CD14-positive monocyte (primary cell): ENCODE measurements around the gene VSIG8. TPM values are rescaled to one million over a fixed set of nuclear protein-coding genes. Genes with fewer than 3 reads are reported as not detected.

Source experiments
- DNase-seq, 3 donors: peaks; one replicate each; pipeline ENCODE4 v3.0.0-alpha.2; 2011 to 2022
- H2AFZ ChIP-seq: 2 replicates; pipeline ENCODE4 v1.6.0; 2012; ENCODE audit warnings: mild to moderate bottlenecking, low read depth, low read length, inconsistent platforms; ENCODE audit not compliant: insufficient read depth, poor library complexity, severe bottlenecking
- H3K27ac ChIP-seq, 2 donors: 1 replicate in 1 of 2; 2 replicates in 1 of 2; pipeline ENCODE4 v1.5.1; 2012 to 2013; ENCODE audit warnings: low read length in 2 of 2, control low read depth in 1 of 2, inconsistent platforms in 1 of 2, low read depth in 1 of 2, mild to moderate bottlenecking in 1 of 2
- H3K27me3 ChIP-seq, 2 donors: one replicate each; pipeline versions ENCODE4 v1.6.0 to v1.6.1; 2011 to 2013; ENCODE audit warnings: low read length in 2 of 2; ENCODE audit not compliant: control insufficient read depth in 2 of 2, insufficient read depth in 2 of 2
- H3K36me3 ChIP-seq, 2 donors: replicated peaks in 1 of 2; 1 replicate in 1 of 2; 2 replicates in 1 of 2; pipeline versions ENCODE4 v1.5.1 to v1.6.1; 2012 to 2013; ENCODE audit warnings: low read length in 2 of 2, control low read depth in 1 of 2, inconsistent platforms in 1 of 2, mild to moderate bottlenecking in 1 of 2; ENCODE audit not compliant: insufficient read depth in 2 of 2, control insufficient read depth in 1 of 2
- H3K4me1 ChIP-seq, 2 donors: 1 replicate in 1 of 2; 2 replicates in 1 of 2; pipeline versions ENCODE4 v1.5.1 to v1.6.1; 2012 to 2013; ENCODE audit warnings: low read length in 2 of 2, control low read depth in 1 of 2, inconsistent platforms in 1 of 2, mild to moderate bottlenecking in 1 of 2, moderate library complexity in 1 of 2; ENCODE audit not compliant: insufficient read depth in 2 of 2, control insufficient read depth in 1 of 2
- H3K4me2 ChIP-seq: replicated peaks from 2 replicates; pipeline ENCODE3; 2012; ENCODE audit warnings: low read length, moderate library complexity, mild to moderate bottlenecking; ENCODE audit not compliant: poor library complexity, severe bottlenecking; ENCODE audit errors: extremely low read depth
- H3K4me3 ChIP-seq, 3 experiments: fragments of 200-600 bp in 1 of 3; sonication (generic) in 1 of 3; replicated peaks in 1 of 3; 1 replicate in 2 of 3; 2 replicates in 1 of 3; pipeline ENCODE4 v1.5.1; 2011 to 2013; ENCODE audit warnings: low read length in 3 of 3, mild to moderate bottlenecking in 3 of 3, control low read depth in 2 of 3, low read depth in 2 of 3, inconsistent platforms in 1 of 3, moderate library complexity in 1 of 3
- H3K79me2 ChIP-seq: 2 replicates; pipeline ENCODE4 v1.6.0; 2012; ENCODE audit warnings: mild to moderate bottlenecking, control low read depth, inconsistent platforms, low read length, moderate library complexity; ENCODE audit not compliant: insufficient read depth
- H3K9ac ChIP-seq: 2 replicates; pipeline ENCODE4 v1.6.0; 2017; ENCODE audit warnings: low read length, mild to moderate bottlenecking; ENCODE audit not compliant: insufficient read depth, poor library complexity, severe bottlenecking
- H3K9me3 ChIP-seq, 2 donors: replicated peaks in 1 of 2; 1 replicate in 1 of 2; 2 replicates in 1 of 2; pipeline versions ENCODE4 v1.5.1 to v1.6.1; 2012 to 2013; ENCODE audit warnings: low read length in 2 of 2, control low read depth in 1 of 2; ENCODE audit not compliant: control insufficient read depth in 1 of 2, insufficient read depth in 1 of 2
- H4K20me1 ChIP-seq: 2 replicates; pipeline ENCODE4 v1.6.0; 2012; ENCODE audit warnings: mild to moderate bottlenecking, low read length, control low read depth, moderate library complexity; ENCODE audit not compliant: insufficient read depth
- H3K27ac Mint-ChIP-seq, 7 donors: one replicate each; pipeline ENCODE4 v1.8.0; 2020; ENCODE audit warnings: mild to moderate bottlenecking in 7 of 7, mixed read lengths in 7 of 7, moderate library complexity in 6 of 7, inconsistent platforms in 2 of 7
- H3K27me3 Mint-ChIP-seq, 3 donors: one replicate each; pipeline ENCODE4 v1.8.0; 2021 to 2022; ENCODE audit warnings: low read depth in 3 of 3, mild to moderate bottlenecking in 3 of 3, mixed read lengths in 3 of 3, moderate library complexity in 3 of 3, inconsistent platforms in 1 of 3
- H3K36me3 Mint-ChIP-seq, 2 donors: one replicate each; pipeline ENCODE4 v1.8.0; 2020; ENCODE audit warnings: mixed read lengths in 2 of 2, inconsistent platforms in 1 of 2, mild to moderate bottlenecking in 1 of 2
- H3K4me1 Mint-ChIP-seq: one replicate; pipeline ENCODE4 v1.8.0; 2020; ENCODE audit warnings: mild to moderate bottlenecking, mixed read lengths
- H3K4me3 Mint-ChIP-seq, 2 donors: one replicate each; pipeline ENCODE4 v1.8.0; 2020; ENCODE audit warnings: mild to moderate bottlenecking in 2 of 2, mixed read lengths in 2 of 2, moderate library complexity in 1 of 2
- H3K9me3 Mint-ChIP-seq, 7 donors: one replicate each; pipeline ENCODE4 v1.8.0; 2020 to 2022; ENCODE audit warnings: mixed read lengths in 7 of 7, mild to moderate bottlenecking in 6 of 7, moderate library complexity in 6 of 7, inconsistent platforms in 2 of 7
- WGBS: methylation state at CpG from one replicate; pipeline ENCODE4 v1.1.5; 2013; ENCODE audit warnings: missing lambda C conversion rate; ENCODE audit not compliant: insufficient coverage; 5-methylcytosine and 5-hydroxymethylcytosine counted together
- intact Hi-C, 2 donors: fragments of 100-400 bp; cut with micrococcal nuclease; formaldehyde crosslinking; loops; one replicate each; pipeline versions ENCODE4 v1.15.0 to v1.15.1; 2023
- polyA plus RNA-seq, 3 donors: library from polyadenylated mRNA; depleted of rRNA in 1 of 3; unstranded in 2 of 3; stranded (reverse) in 1 of 3; fragments of 300-500 nt in 2 of 3; fragments of >200 nt in 1 of 3; fragmentation: Illumina TruSeq in 2 of 3; gene quantifications; 1 replicate in 2 of 3; 2 replicates in 1 of 3; pipeline ENCODE4 v1.2.3, GENCODE V29; 2012 to 2021
- TF ChIP-seq, protein P1 (sequence below): fragments of 200-600 bp; IDR thresholded peaks from one replicate; pipeline ENCODE4 v1.8.0; 2022; ENCODE audit warnings: antibody characterized with exemption, mild to moderate bottlenecking

The VSIG8 gene
- polyA plus RNA-seq, 3 donors = 0.04 TPM; not detected in 2

- H3K4me1 Mint-ChIP-seq = peaks cover 38% of the 10 kb centered on the region
- H3K27ac Mint-ChIP-seq = peak overlapping the region in 4 of 7 donors; percentile 7 to 69 (median 48)
- Histone ChIP-seq H3K9ac (no peak overlapping the region), H3K9me3 (peaks cover 0 to 2% of the 10 kb centered on the region in 2 donors), H3K4me3 (no peak overlapping the region), H3K27ac (no peak overlapping the region), H2AFZ (no peak overlapping the region), H4K20me1 (no peaks in the 10 kb centered on the region), H3K36me3 (no peaks in the 10 kb centered on the region), H3K4me1 (peaks cover 29 to 40% of the 10 kb centered on the region in 2 donors), H3K4me2 (no peak overlapping the region), H3K79me2 (no peaks in the 10 kb centered on the region), H3K27me3 (no peaks in the 10 kb centered on the region)
- H3K9me3 Mint-ChIP-seq = peaks cover 0 to 8% (median 3%) of the 10 kb centered on the region in 7 donors
- peaks cover 2 to 6% (median 3%) of the 10 kb centered on the region in 3 donors for H3K27me3 Mint-ChIP-seq
- intact Hi-C loops = no loop called here
- DNase-seq = peak in 2 of 3 donors; percentile 37 to 56
- no peak overlapping the region for H3K4me3 Mint-ChIP-seq
- H3K36me3 Mint-ChIP-seq = peaks cover 3 to 4% of the 10 kb centered on the region in 2 donors
- TF ChIP-seq, protein P1, sequence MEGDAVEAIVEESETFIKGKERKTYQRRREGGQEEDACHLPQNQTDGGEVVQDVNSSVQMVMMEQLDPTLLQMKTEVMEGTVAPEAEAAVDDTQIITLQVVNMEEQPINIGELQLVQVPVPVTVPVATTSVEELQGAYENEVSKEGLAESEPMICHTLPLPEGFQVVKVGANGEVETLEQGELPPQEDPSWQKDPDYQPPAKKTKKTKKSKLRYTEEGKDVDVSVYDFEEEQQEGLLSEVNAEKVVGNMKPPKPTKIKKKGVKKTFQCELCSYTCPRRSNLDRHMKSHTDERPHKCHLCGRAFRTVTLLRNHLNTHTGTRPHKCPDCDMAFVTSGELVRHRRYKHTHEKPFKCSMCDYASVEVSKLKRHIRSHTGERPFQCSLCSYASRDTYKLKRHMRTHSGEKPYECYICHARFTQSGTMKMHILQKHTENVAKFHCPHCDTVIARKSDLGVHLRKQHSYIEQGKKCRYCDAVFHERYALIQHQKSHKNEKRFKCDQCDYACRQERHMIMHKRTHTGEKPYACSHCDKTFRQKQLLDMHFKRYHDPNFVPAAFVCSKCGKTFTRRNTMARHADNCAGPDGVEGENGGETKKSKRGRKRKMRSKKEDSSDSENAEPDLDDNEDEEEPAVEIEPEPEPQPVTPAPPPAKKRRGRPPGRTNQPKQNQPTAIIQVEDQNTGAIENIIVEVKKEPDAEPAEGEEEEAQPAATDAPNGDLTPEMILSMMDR = no peak
- WGBS = no CpG with 5 or more reads among the region's 3 CpGs
Observed at GRCh38 chr1:159902541-159902940, 40.1 kb upstream of the VSIG8 start.

GRCh38 chr1:159900755-159901360, 38.4 kb upstream of the VSIG8 start:
- no peaks in the 10 kb centered on the region for H4K20me1 ChIP-seq
- peaks cover 0 to 2% of the 10 kb centered on the region in 2 donors for H3K9me3 ChIP-seq
- no peak overlapping the region for H3K4me2 ChIP-seq
- no CpG with 5 or more reads among the region's 2 CpGs for WGBS
- H3K9ac ChIP-seq = no peak overlapping the region
- H3K27ac ChIP-seq = no peak overlapping the region
- peaks cover 2 to 3% of the 10 kb centered on the region in 2 donors for H3K36me3 Mint-ChIP-seq
- H3K27me3 Mint-ChIP-seq = peaks cover 2 to 6% (median 4%) of the 10 kb centered on the region in 3 donors
- no peak overlapping the region for H2AFZ ChIP-seq
- H3K79me2 ChIP-seq = no peaks in the 10 kb centered on the region
- H3K9me3 Mint-ChIP-seq = peaks cover 0 to 8% (median 3%) of the 10 kb centered on the region in 7 donors
- H3K4me1 Mint-ChIP-seq = peaks cover 49% of the 10 kb centered on the region
- H3K4me3 ChIP-seq = no peak overlapping the region
- H3K27me3 ChIP-seq = no peaks in the 10 kb centered on the region
- TF ChIP-seq, protein P1 = no peak
- no peak for DNase-seq
- peaks cover 43 to 55% of the 10 kb centered on the region in 2 donors for H3K4me1 ChIP-seq
- peak overlapping the region in 6 of 7 donors; percentile 57 to 97 (median 82) for H3K27ac Mint-ChIP-seq
- H3K4me3 Mint-ChIP-seq = peak overlapping the region in 1 of 2 donors; percentile 59
- intact Hi-C loops = no loop called here
- H3K36me3 ChIP-seq = no peaks in the 10 kb centered on the region
